Activated naive CD4-positive, alpha-beta T cell treated with anti-CD3 and anti-CD28 coated beads, Interleukin-2, amount 10 ng/mL, durations not matched to agents 7 days and 5 days (primary cell): ENCODE results near the gene ARHGAP30.
A peak's percentile ranks its signal among the peaks of the same experiment; 100 is the strongest.

Source experiments
- CTCF ChIA-PET: fragments of 350-600 bp; sonication (Branson Sonifier 250); formaldehyde crosslinking; loops from one replicate; lab custom pipeline; 2021; ENCODE audit warnings: antibody characterized with exemption; lab: Charles Lee
- DNase-seq: peaks from one replicate; pipeline ENCODE4 v3.0.0-alpha.2; 2020
- H3K27ac Mint-ChIP-seq: one replicate; pipeline ENCODE4 v1.8.0; 2021; ENCODE audit warnings: mild to moderate bottlenecking, moderate library complexity, mixed read lengths
- H3K27me3 Mint-ChIP-seq: one replicate; pipeline ENCODE4 v1.8.0; 2021; ENCODE audit warnings: mild to moderate bottlenecking, mixed read lengths
- H3K36me3 Mint-ChIP-seq: one replicate; pipeline ENCODE4 v1.8.0; 2021; ENCODE audit warnings: mixed read lengths
- H3K4me1 Mint-ChIP-seq: one replicate; pipeline ENCODE4 v1.8.0; 2021; ENCODE audit warnings: mixed read lengths
- H3K4me3 Mint-ChIP-seq: one replicate; pipeline ENCODE4 v1.8.0; 2021; ENCODE audit warnings: mild to moderate bottlenecking, moderate library complexity, mixed read lengths
- H3K9me3 Mint-ChIP-seq: one replicate; pipeline ENCODE4 v1.8.0; 2021; ENCODE audit warnings: mixed read lengths

Gene ARHGAP30

GRCh38 chr1:161084597-161084988, 14.9 kb upstream of the ARHGAP30 start:
- peaks cover 45% of the 10 kb centered on the region for H3K27me3 Mint-ChIP-seq
- no peaks in the 10 kb centered on the region for H3K4me1 Mint-ChIP-seq
- H3K36me3 Mint-ChIP-seq = no peaks in the 10 kb centered on the region
- CTCF ChIA-PET = interaction anchor here (1.1 to 3.1 kb wide), 3 partner anchors 12 to 13 kb away, joined by 3 to 20 read pairs (median 7); partner anchors contain the start of gene KLHDC9
- no peaks in the 10 kb centered on the region for H3K9me3 Mint-ChIP-seq
- H3K27ac Mint-ChIP-seq = no peak overlapping the region
- no peak overlapping the region for H3K4me3 Mint-ChIP-seq
- no peak for DNase-seq

GRCh38 chr1:161083748-161084596, 14.3 kb upstream of the ARHGAP30 start:
- Mint-ChIP-seq H3K27ac (no peak overlapping the region), H3K4me3 (no peak overlapping the region), H3K36me3 (no peaks in the 10 kb centered on the region), H3K9me3 (no peaks in the 10 kb centered on the region), H3K4me1 (peaks cover 2% of the 10 kb centered on the region), H3K27me3 (peaks cover 51% of the 10 kb centered on the region)
- no peak for DNase-seq
- CTCF ChIA-PET = interaction anchor here (2.0 to 3.1 kb wide), 2 partner anchors 11 to 13 kb away, joined by 7 to 20 read pairs; no protein-coding TSS in a partner anchor

- Mint-ChIP-seq H3K4me3 (no peak overlapping the region), H3K27me3 (peaks cover 52% of the 10 kb centered on the region), H3K27ac (no peak overlapping the region), H3K4me1 (peaks cover 2% of the 10 kb centered on the region), H3K9me3 (no peaks in the 10 kb centered on the region), H3K36me3 (no peaks in the 10 kb centered on the region)
- no peak for DNase-seq
- CTCF ChIA-PET = interaction anchor here (1.1 kb wide), 1 partner anchor 13 kb away, joined by 3 read pairs; no protein-coding TSS in a partner anchor
Observed at GRCh38 chr1:161082996-161083747, 13.5 kb upstream of the ARHGAP30 start.

- Mint-ChIP-seq H3K4me3 (no peak overlapping the region), H3K27me3 (peaks cover 50% of the 10 kb centered on the region), H3K36me3 (no peaks in the 10 kb centered on the region), H3K9me3 (no peaks in the 10 kb centered on the region), H3K27ac (peak overlapping the region; percentile 20), H3K4me1 (peaks cover 2% of the 10 kb centered on the region)
- CTCF ChIA-PET = interaction anchor here (1.1 to 2.5 kb wide), 2 partner anchors 12 to 15 kb away, joined by 3 to 12 read pairs; partner anchors contain the start of gene KLHDC9
- DNase-seq = no peak
Observed at GRCh38 chr1:161082483-161082882, 12.8 kb upstream of the ARHGAP30 start.

- H3K4me1 Mint-ChIP-seq = peaks cover 2% of the 10 kb centered on the region
- H3K4me3 Mint-ChIP-seq = no peak overlapping the region
- DNase-seq = no peak
- no peak overlapping the region for H3K27ac Mint-ChIP-seq
- peaks cover 42% of the 10 kb centered on the region for H3K27me3 Mint-ChIP-seq
- H3K9me3 Mint-ChIP-seq = no peaks in the 10 kb centered on the region
- H3K36me3 Mint-ChIP-seq = no peaks in the 10 kb centered on the region
- CTCF ChIA-PET = interaction anchor here (0.6 to 2.5 kb wide), 2 partner anchors 16 to 241 kb away, joined by 3 to 12 read pairs; partner anchors contain the start of gene KLHDC9
Observed at GRCh38 chr1:161081519-161081918, 11.8 kb upstream of the ARHGAP30 start.

GRCh38 chr1:161080441-161081405, 11.0 kb upstream of the ARHGAP30 start:
- CTCF ChIA-PET = interaction anchor here (0.6 to 2.5 kb wide), 3 partner anchors 10 to 240 kb away, joined by 3 to 12 read pairs (median 5); partner anchors contain the start of gene KLHDC9
- H3K27ac Mint-ChIP-seq = no peak overlapping the region

GRCh38 chr1:161079436-161080110, 9.9 kb upstream of the ARHGAP30 start:
- no peak for DNase-seq
- Mint-ChIP-seq H3K27me3 (peaks cover 26% of the 10 kb centered on the region), H3K4me1 (peaks cover 2% of the 10 kb centered on the region), H3K36me3 (no peaks in the 10 kb centered on the region), H3K9me3 (no peaks in the 10 kb centered on the region), H3K4me3 (no peak overlapping the region), H3K27ac (no peak overlapping the region)
- CTCF ChIA-PET = interaction anchor here (1.1 to 1.3 kb wide), 2 partner anchors 9 to 11 kb away, joined by 3 to 5 read pairs; no protein-coding TSS in a partner anchor

More at GRCh38 chr1:161080441-161081405, 11.0 kb upstream of the ARHGAP30 start:
- H3K4me1 Mint-ChIP-seq = peaks cover 2% of the 10 kb centered on the region
- peaks cover 37% of the 10 kb centered on the region for H3K27me3 Mint-ChIP-seq
- H3K36me3 Mint-ChIP-seq = no peaks in the 10 kb centered on the region
- no peaks in the 10 kb centered on the region for H3K9me3 Mint-ChIP-seq
- DNase-seq = no peak
- H3K4me3 Mint-ChIP-seq = no peak overlapping the region

- H3K36me3 Mint-ChIP-seq = no peaks in the 10 kb centered on the region
- no peak overlapping the region for H3K27ac Mint-ChIP-seq
- CTCF ChIA-PET = interaction anchor here (1.4 kb wide), 1 partner anchor 18 kb away, joined by 5 read pairs; no protein-coding TSS in a partner anchor
- no peak for DNase-seq
- H3K4me3 Mint-ChIP-seq = no peak overlapping the region
- peaks cover 18% of the 10 kb centered on the region for H3K27me3 Mint-ChIP-seq
- H3K9me3 Mint-ChIP-seq = no peaks in the 10 kb centered on the region
- peaks cover 13% of the 10 kb centered on the region for H3K4me1 Mint-ChIP-seq
Observed at GRCh38 chr1:161077426-161077825, 7.7 kb upstream of the ARHGAP30 start.

- no peaks in the 10 kb centered on the region for H3K36me3 Mint-ChIP-seq
- no peak overlapping the region for H3K4me3 Mint-ChIP-seq
- CTCF ChIA-PET = interaction anchor here (0.6 to 1.4 kb wide), 3 partner anchors 19 to 28 kb away, joined by 3 to 6 read pairs (median 5); no protein-coding TSS in a partner anchor
- DNase-seq = no peak
- peaks cover 18% of the 10 kb centered on the region for H3K27me3 Mint-ChIP-seq
- no peak overlapping the region for H3K27ac Mint-ChIP-seq
- no peaks in the 10 kb centered on the region for H3K9me3 Mint-ChIP-seq
- peaks cover 22% of the 10 kb centered on the region for H3K4me1 Mint-ChIP-seq
Observed at GRCh38 chr1:161076410-161076809, 6.7 kb upstream of the ARHGAP30 start.

GRCh38 chr1:161074676-161075368, 5.1 kb upstream of the ARHGAP30 start:
- H3K27me3 Mint-ChIP-seq = peaks cover 14% of the 10 kb centered on the region
- H3K9me3 Mint-ChIP-seq = no peaks in the 10 kb centered on the region
- no peak overlapping the region for H3K4me3 Mint-ChIP-seq
- CTCF ChIA-PET = interaction anchor here (0.7 to 8.3 kb wide), 2 partner anchors 22 to 64 kb away, joined by 3 to 196 read pairs; partner anchors contain the start of gene KLHDC9
- H3K27ac Mint-ChIP-seq = no peak overlapping the region
- peaks cover 38% of the 10 kb centered on the region for H3K4me1 Mint-ChIP-seq
- no peaks in the 10 kb centered on the region for H3K36me3 Mint-ChIP-seq
- DNase-seq = no peak

GRCh38 chr1:161073474-161074121, 3.9 kb upstream of the ARHGAP30 start:
- Mint-ChIP-seq H3K27ac (no peak overlapping the region), H3K27me3 (peaks cover 4% of the 10 kb centered on the region), H3K36me3 (peaks cover 10% of the 10 kb centered on the region), H3K9me3 (no peaks in the 10 kb centered on the region), H3K4me1 (peaks cover 37% of the 10 kb centered on the region), H3K4me3 (no peak overlapping the region)
- CTCF ChIA-PET = interaction anchor here (1.2 to 8.3 kb wide), 3 partner anchors 12 to 66 kb away, joined by 3 to 196 read pairs (median 20); partner anchors contain the start of gene KLHDC9
- DNase-seq = no peak
